Fibroblast of peridontal ligament (primary cell): Measurements from ENCODE around the gene SSTR1.
"Not testable (repeated sequence)": the region's sequence is repeated elsewhere in the genome, so short reads cannot be mapped to it uniquely, and the experiment has no call there.

Source experiments
- DNase-seq: peaks from one replicate; pipeline ENCODE4 v3.0.0-alpha.2; 2010; ENCODE audit errors: extremely low read depth

SSTR1 gene

GRCh38 chr14:38207736-38208617, at the start of gene SSTR1:
Gene SSTR1 (plus strand): TSS chr14:38207904. CDS start chr14:38209390, 1,486 bp downstream.
- DNase-seq: no peak

- no peak for DNase-seq
Measured at GRCh38 chr14:38158468-38158867, 49.2 kb upstream of the SSTR1 start.

- DNase-seq: no peak
Measured at GRCh38 chr14:38168416-38168815, 39.3 kb upstream of the SSTR1 start.

- no peak for DNase-seq
Measured at GRCh38 chr14:38171197-38171596, 36.5 kb upstream of the SSTR1 start.

GRCh38 chr14:38174711-38175110, 33.0 kb upstream of the SSTR1 start:
- no peak for DNase-seq

GRCh38 chr14:38175658-38176057, 32.0 kb upstream of the SSTR1 start:
- no peak for DNase-seq

- DNase-seq: no peak
Measured at GRCh38 chr14:38176379-38176778, 31.3 kb upstream of the SSTR1 start.

- no peak for DNase-seq
Measured at GRCh38 chr14:38184132-38184531, 23.6 kb upstream of the SSTR1 start.

- DNase-seq: no peak
Measured at GRCh38 chr14:38185671-38186070, 22.0 kb upstream of the SSTR1 start.

GRCh38 chr14:38186216-38186615, 21.5 kb upstream of the SSTR1 start:
- DNase-seq: no peak

GRCh38 chr14:38187528-38187927, 20.2 kb upstream of the SSTR1 start:
- no peak for DNase-seq

GRCh38 chr14:38189930-38190726, 17.6 kb upstream of the SSTR1 start:
- no peak for DNase-seq

GRCh38 chr14:38190846-38191245, 16.9 kb upstream of the SSTR1 start:
- DNase-seq: not testable (repeated sequence)

GRCh38 chr14:38191491-38191890, 16.2 kb upstream of the SSTR1 start:
- DNase-seq: not testable (repeated sequence)

- DNase-seq: peak; percentile 94
Measured at GRCh38 chr14:38197001-38197783, 10.5 kb upstream of the SSTR1 start.

- no peak for DNase-seq
Measured at GRCh38 chr14:38197784-38198335, 9.8 kb upstream of the SSTR1 start.

GRCh38 chr14:38198425-38198824, 9.3 kb upstream of the SSTR1 start:
- DNase-seq: no peak

GRCh38 chr14:38199076-38199475, 8.6 kb upstream of the SSTR1 start:
- no peak for DNase-seq

GRCh38 chr14:38199739-38200138, 8.0 kb upstream of the SSTR1 start:
- DNase-seq: no peak

GRCh38 chr14:38201137-38201828, 6.4 kb upstream of the SSTR1 start:
- no peak for DNase-seq
